Measurements from ENCODE around the gene PCNX4. TPM values are rescaled to one million over a fixed set of nuclear protein-coding genes. Genes with fewer than 3 reads are reported as not detected.

The PCNX4 gene
- total RNA-seq, 2 experiments from 2014 or later: 49.1 to 54.4 TPM

GRCh38 chr14:60175255-60175902, 83.7 kb downstream of the PCNX4 start:
- Histone ChIP-seq H3K36me3 (ENCODE audit: insufficient read depth, low read length) (no peaks in the 10 kb centered on the region), H2AFZ (ENCODE audit: low read length) (no peak overlapping the region), H3K4me1 (ENCODE audit: insufficient read depth, low read length, poor library complexity, severe bottlenecking) (no peaks in the 10 kb centered on the region), H3K79me2 (ENCODE audit: insufficient read depth, low read depth, low read length) (no peaks in the 10 kb centered on the region), H4K20me1 (ENCODE audit: insufficient read depth, low read length) (no peaks in the 10 kb centered on the region), H3K4me3 (ENCODE audit: low read depth, low read length, poor library complexity, severe bottlenecking) (no peak overlapping the region), H3K9me2 (ENCODE audit: insufficient read depth, low read length) (no peaks in the 10 kb centered on the region), H3K4me2 (ENCODE audit: low read length) (no peak overlapping the region), H3K27ac (ENCODE audit: low read depth, low read length, poor library complexity, severe bottlenecking) (no peak overlapping the region), H3K9me3 (ENCODE audit: low read length) (peaks cover 17% of the 10 kb centered on the region; the same call in 1 of the 2 replicates)
- DNase-seq (ENCODE audit: low spot score): no peak
- TF ChIP-seq EZH2phosphoT487 (IDR thresholded peaks at IDR 0.05; ENCODE audit: borderline replicate concordance, low read depth, low read length) (no peak), CTCF (conservative IDR thresholded peaks at IDR 0.05; ENCODE audit: low read length) (no peak)
- BruUV-seq (replicated peaks): no TSS peak
- intact Hi-C loops (cut with micrococcal nuclease; ENCODE audit: unreplicated experiment): no loop called here
- ChIA-PET CTCF (ENCODE audit: unreplicated experiment) (no interaction called here), POLR2A (interaction anchor here (0.5 to 1.1 kb wide), 3 partner anchors 10 to 232 kb away, joined by 3 to 5 read pairs (median 3); partner anchors contain the start of gene DHRS7)

GRCh38 chr14:60178164-60178563, 86.4 kb downstream of the PCNX4 start:
- peaks cover 17% of the 10 kb centered on the region; the same call in 1 of the 2 replicates for H3K9me3 ChIP-seq (ENCODE audit: low read length)
- H3K79me2 ChIP-seq (ENCODE audit: insufficient read depth, low read depth, low read length): no peaks in the 10 kb centered on the region
- no peaks in the 10 kb centered on the region for H3K9me2 ChIP-seq (ENCODE audit: insufficient read depth, low read length)
- H3K4me3 ChIP-seq (ENCODE audit: low read depth, low read length, poor library complexity, severe bottlenecking): no peak overlapping the region
- ChIA-PET POLR2A (interaction anchor here (1.6 kb wide), 1 partner anchor 12 kb away, joined by 4 read pairs; no protein-coding TSS in a partner anchor), CTCF (ENCODE audit: unreplicated experiment) (no interaction called here)
- TF ChIP-seq EZH2phosphoT487 (IDR thresholded peaks at IDR 0.05; ENCODE audit: borderline replicate concordance, low read depth, low read length) (no peak), CTCF (conservative IDR thresholded peaks at IDR 0.05; ENCODE audit: low read length) (no peak)
- no peaks in the 10 kb centered on the region for H4K20me1 ChIP-seq (ENCODE audit: insufficient read depth, low read length)
- no peaks in the 10 kb centered on the region for H3K36me3 ChIP-seq (ENCODE audit: insufficient read depth, low read length)
- intact Hi-C loops (cut with micrococcal nuclease; ENCODE audit: unreplicated experiment): no loop called here
- H3K27ac ChIP-seq (ENCODE audit: low read depth, low read length, poor library complexity, severe bottlenecking): no peak overlapping the region
- no peak overlapping the region for H2AFZ ChIP-seq (ENCODE audit: low read length)
- no TSS peak for BruUV-seq (replicated peaks)
- no peak overlapping the region for H3K4me2 ChIP-seq (ENCODE audit: low read length)
- H3K4me1 ChIP-seq (ENCODE audit: insufficient read depth, low read length, poor library complexity, severe bottlenecking): peaks cover 5% of the 10 kb centered on the region
- DNase-seq (ENCODE audit: low spot score): no peak

- Histone ChIP-seq H3K27ac (ENCODE audit: low read depth, low read length, poor library complexity, severe bottlenecking) (no peak overlapping the region), H3K9me3 (ENCODE audit: low read length) (peaks cover 17% of the 10 kb centered on the region; the same call in 1 of the 2 replicates), H2AFZ (ENCODE audit: low read length) (no peak overlapping the region), H3K36me3 (ENCODE audit: insufficient read depth, low read length) (no peaks in the 10 kb centered on the region), H3K9me2 (ENCODE audit: insufficient read depth, low read length) (no peaks in the 10 kb centered on the region), H4K20me1 (ENCODE audit: insufficient read depth, low read length) (no peaks in the 10 kb centered on the region), H3K4me1 (ENCODE audit: insufficient read depth, low read length, poor library complexity, severe bottlenecking) (peaks cover 11% of the 10 kb centered on the region), H3K79me2 (ENCODE audit: insufficient read depth, low read depth, low read length) (no peaks in the 10 kb centered on the region), H3K4me3 (ENCODE audit: low read depth, low read length, poor library complexity, severe bottlenecking) (no peak overlapping the region), H3K4me2 (ENCODE audit: low read length) (no peak overlapping the region)
- intact Hi-C loops (cut with micrococcal nuclease; ENCODE audit: unreplicated experiment): no loop called here
- TF ChIP-seq CTCF (conservative IDR thresholded peaks at IDR 0.05; ENCODE audit: low read length) (no peak), EZH2phosphoT487 (IDR thresholded peaks at IDR 0.05; ENCODE audit: borderline replicate concordance, low read depth, low read length) (no peak)
- CTCF ChIA-PET (ENCODE audit: unreplicated experiment): no interaction called here
- POLR2A ChIA-PET: no interaction called here
- DNase-seq (ENCODE audit: low spot score): no peak
- no TSS peak for BruUV-seq (replicated peaks)
Observed at GRCh38 chr14:60178820-60179219, 87.1 kb downstream of the PCNX4 start.

Data from OCI-LY7 (cell line).